Sigmoid colon (tissue), 7 donors: ENCODE results near the gene WNT9A. TPM values are rescaled to one million over a fixed set of nuclear protein-coding genes. Genes with fewer than 3 reads are reported as not detected.

Experiments
- DNase-seq: peaks from one replicate; pipeline ENCODE4 v3.0.0-alpha.2; 2019
- H3K27ac ChIP-seq, 4 donors: fragments of 200-600 bp; sonication (generic); one replicate each; pipeline ENCODE4 v1.5.1; 2016 to 2019; ENCODE audit warnings: mild to moderate bottlenecking in 1 of 4
- H3K27me3 ChIP-seq, 3 donors: fragments of 200-600 bp; sonication (generic); one replicate each; pipeline ENCODE4 v1.5.1; 2019; ENCODE audit warnings: mild to moderate bottlenecking in 1 of 3
- H3K36me3 ChIP-seq, 4 donors: fragments of 200-600 bp; sonication (generic); one replicate each; pipeline ENCODE4 v1.5.1; 2016 to 2019
- H3K4me1 ChIP-seq, 4 donors: fragments of 200-600 bp; sonication (generic); one replicate each; pipeline ENCODE4 v1.5.1; 2017 to 2019
- H3K4me3 ChIP-seq, 4 donors: fragments of 200-600 bp; sonication (generic); one replicate each; pipeline ENCODE4 v1.5.1; 2017 to 2019; ENCODE audit warnings: mild to moderate bottlenecking in 2 of 4, moderate library complexity in 1 of 4
- H3K9me3 ChIP-seq, 4 donors: fragments of 200-600 bp in 3 of 4; sonication (generic) in 3 of 4; one replicate each; pipeline versions ENCODE4 v1.5.1 to v1.6.1; 2013 to 2019
- CTCF ChIP-seq, 4 experiments: fragments of 450-650 bp in 3 of 4; fragments of 200-600 bp in 1 of 4; IDR thresholded peaks; one replicate each; pipeline ENCODE4 v1.5.1; 2016 to 2019; ENCODE audit warnings: antibody characterized with exemption in 4 of 4, mild to moderate bottlenecking in 3 of 4, moderate library complexity in 2 of 4
- EP300 ChIP-seq, 4 donors: sonication (generic); formaldehyde crosslinking; IDR thresholded peaks; one replicate each; pipeline ENCODE4 v1.6.1; 2017; ENCODE audit warnings: antibody characterized with exemption in 4 of 4
- POLR2A ChIP-seq, 2 donors: fragments of 450-650 bp; IDR thresholded peaks; one replicate each; pipeline ENCODE4 v1.6.1; 2016; ENCODE audit warnings: antibody characterized with exemption in 2 of 2, mild to moderate bottlenecking in 2 of 2, moderate library complexity in 2 of 2
- POLR2AphosphoS5 ChIP-seq, 4 donors: sonication (generic); formaldehyde crosslinking; IDR thresholded peaks; one replicate each; pipeline ENCODE4 v1.6.1; 2017; ENCODE audit warnings: antibody characterized with exemption in 4 of 4
- WGBS, 2 donors: extraction: QIAGEN DNeasy Blood & Tissue Kit; methylation state at CpG; one replicate each; pipeline ENCODE4 v1.1.7; 2013; 5-methylcytosine and 5-hydroxymethylcytosine counted together
- intact Hi-C: fragments of 100-400 bp; cut with DNase I; formaldehyde crosslinking; loops from one replicate; pipeline ENCODE4 v1.15.1; 2023
- polyA plus RNA-seq, 3 donors: library from polyadenylated mRNA; stranded (reverse); fragments of 200-250 nt; gene quantifications; one replicate each; pipeline ENCODE4 v1.2.3, GENCODE V29; 2013
- total RNA-seq, 4 donors: library from RNA; depleted of rRNA; stranded (reverse); fragments of >200 nt; gene quantifications; one replicate each; pipeline ENCODE4 v1.1.0, GENCODE V29; 2016
- donor health status: healthy with polysubstance abuse.
- donor health status: Bipolar disorder and iron deficiency.
- donor health status: healthy.

The WNT9A gene
- total and polyA plus RNA-seq, 7 donors = 0.23 to 25.5 (median 6.4) TPM

GRCh38 chr1:227900571-227901051, 47.1 kb downstream of the WNT9A start:
- intact Hi-C loops = no loop called here
- no peak for TF ChIP-seq POLR2AphosphoS5 (IDR thresholded peaks at IDR 0.05)
- no peak for TF ChIP-seq EP300 (IDR thresholded peaks at IDR 0.05)
- TF ChIP-seq CTCF (IDR thresholded peaks at IDR 0.05) = no peak
- H3K9me3 ChIP-seq = no peaks in the 10 kb centered on the region
- 81 to 92% methylated on average over 13 of the region's 13 CpGs for WGBS, 2 donors
- no peak overlapping the region for H3K27ac ChIP-seq
- no peaks in the 10 kb centered on the region for H3K36me3 ChIP-seq
- peak; percentile 48 for DNase-seq
- no peak overlapping the region for H3K4me3 ChIP-seq
- H3K4me1 ChIP-seq = peaks cover 0 to 9% (median 7%) of the 10 kb centered on the region in 4 donors
- no peaks in the 10 kb centered on the region for H3K27me3 ChIP-seq

GRCh38 chr1:227899820-227900449, 47.8 kb downstream of the WNT9A start:
- intact Hi-C loops = no loop called here
- TF ChIP-seq CTCF (IDR thresholded peaks at IDR 0.05) (no peak), EP300 (IDR thresholded peaks at IDR 0.05) (no peak), POLR2AphosphoS5 (IDR thresholded peaks at IDR 0.05) (no peak), POLR2A (IDR thresholded peaks at IDR 0.05) (no peak)
- WGBS, 2 donors = 87 to 91% methylated on average over 18 of the region's 18 CpGs

GRCh38 chr1:227899141-227899819, 48.5 kb downstream of the WNT9A start:
- TF ChIP-seq POLR2AphosphoS5 (IDR thresholded peaks at IDR 0.05) (no peak), EP300 (IDR thresholded peaks at IDR 0.05) (no peak), POLR2A (IDR thresholded peaks at IDR 0.05) (no peak), CTCF (IDR thresholded peaks at IDR 0.05) (no peak)
- 56 to 71% methylated on average over 12 of the region's 12 CpGs for WGBS, 2 donors
- Histone ChIP-seq H3K27me3 (no peaks in the 10 kb centered on the region), H3K4me1 (peaks cover 0 to 11% (median 8%) of the 10 kb centered on the region in 4 donors), H3K27ac (no peak overlapping the region), H3K9me3 (no peaks in the 10 kb centered on the region), H3K36me3 (no peaks in the 10 kb centered on the region), H3K4me3 (no peak overlapping the region)
- DNase-seq = peak; percentile 55
- intact Hi-C loops = no loop called here

More at GRCh38 chr1:227899820-227900449, 47.8 kb downstream of the WNT9A start:
- peak; percentile 56 for DNase-seq
- Histone ChIP-seq H3K4me1 (peaks cover 0 to 11% (median 8%) of the 10 kb centered on the region in 4 donors), H3K27ac (no peak overlapping the region), H3K36me3 (no peaks in the 10 kb centered on the region), H3K4me3 (no peak overlapping the region), H3K27me3 (no peaks in the 10 kb centered on the region), H3K9me3 (no peaks in the 10 kb centered on the region)

GRCh38 chr1:227898502-227899140, 49.1 kb downstream of the WNT9A start:
- DNase-seq = peak; percentile 47
- 58 to 79% methylated on average over 12 of the region's 12 CpGs for WGBS, 2 donors
- Histone ChIP-seq H3K36me3 (no peaks in the 10 kb centered on the region), H3K27me3 (no peaks in the 10 kb centered on the region), H3K4me1 (peaks cover 0 to 11% (median 8%) of the 10 kb centered on the region in 4 donors), H3K9me3 (no peaks in the 10 kb centered on the region), H3K4me3 (no peak overlapping the region), H3K27ac (no peak overlapping the region)
- intact Hi-C loops = no loop called here
- TF ChIP-seq POLR2AphosphoS5 (IDR thresholded peaks at IDR 0.05) (no peak), POLR2A (IDR thresholded peaks at IDR 0.05) (no peak), CTCF (IDR thresholded peaks at IDR 0.05) (no peak), EP300 (IDR thresholded peaks at IDR 0.05) (no peak)
